Liver (tissue), 9 donors: ENCODE results near the gene FFAR1. TPM values are rescaled to one million over a fixed set of nuclear protein-coding genes. Genes with fewer than 3 reads are reported as not detected.

ENCODE experiments used
- DNase-seq: peaks from one replicate; pipeline ENCODE4 v3.0.0-alpha.2; 2017; ENCODE audit warnings: low spot score
- H3K27ac ChIP-seq, 2 donors: one replicate each; pipeline ENCODE4 v1.7.0; 2013; ENCODE audit warnings: inconsistent platforms in 2 of 2, low read length in 2 of 2, control low read depth in 1 of 2, low read depth in 1 of 2, mild to moderate bottlenecking in 1 of 2
- H3K27me3 ChIP-seq, 4 donors: one replicate each; pipeline versions ENCODE4 v1.6.1 to v1.7.0; 2013; ENCODE audit warnings: low read length in 3 of 4, inconsistent platforms in 1 of 4, mild to moderate bottlenecking in 1 of 4, moderate library complexity in 1 of 4; ENCODE audit not compliant: control insufficient read depth in 4 of 4, insufficient read depth in 4 of 4
- H3K36me3 ChIP-seq, 4 donors: one replicate each; pipeline versions ENCODE4 v1.6.1 to v1.7.0; 2013; ENCODE audit warnings: low read length in 3 of 4, mild to moderate bottlenecking in 3 of 4, low read depth in 1 of 4, moderate library complexity in 1 of 4; ENCODE audit not compliant: control insufficient read depth in 4 of 4, insufficient read depth in 3 of 4
- H3K4me1 ChIP-seq, 4 donors: one replicate each; pipeline versions ENCODE4 v1.6.1 to v1.7.0; 2013; ENCODE audit warnings: low read length in 3 of 4, mild to moderate bottlenecking in 3 of 4, moderate library complexity in 1 of 4; ENCODE audit not compliant: control insufficient read depth in 4 of 4, insufficient read depth in 4 of 4
- H3K4me3 ChIP-seq, 3 donors: one replicate each; pipeline versions ENCODE4 v1.6.1 to v1.7.0; 2013; ENCODE audit warnings: low read length in 3 of 3, control low read depth in 1 of 3, low read depth in 1 of 3, mild to moderate bottlenecking in 1 of 3
- H3K9ac ChIP-seq, 2 donors: one replicate each; pipeline ENCODE4 v1.7.0; 2013; ENCODE audit warnings: low read length in 2 of 2, mild to moderate bottlenecking in 2 of 2, moderate library complexity in 2 of 2, control low read depth in 1 of 2, low read depth in 1 of 2
- H3K9me3 ChIP-seq, 4 donors: one replicate each; pipeline versions ENCODE4 v1.6.1 to v1.7.0; 2013; ENCODE audit warnings: low read length in 3 of 4; ENCODE audit not compliant: control insufficient read depth in 4 of 4
- FOXA1 ChIP-seq: IDR thresholded peaks from 2 replicates; pipeline ENCODE4 v1.6.1; 2016; ENCODE audit warnings: antibody characterized with exemption
- FOXA2 ChIP-seq: IDR thresholded peaks from 2 replicates; pipeline ENCODE4 v1.6.1; 2016; ENCODE audit warnings: antibody characterized with exemption
- GABPA ChIP-seq, 2 donors: IDR thresholded peaks in 1 of 2; conservative IDR thresholded peaks in 1 of 2; 2 replicates each; pipeline ENCODE4 v1.6.1; 2016; ENCODE audit warnings: antibody characterized with exemption in 2 of 2, mild to moderate bottlenecking in 1 of 2, moderate library complexity in 1 of 2
- HNF4A ChIP-seq, 2 donors: conservative IDR thresholded peaks; 2 replicates each; pipeline ENCODE4 v1.6.1; 2016; ENCODE audit warnings: antibody characterized with exemption in 2 of 2, mild to moderate bottlenecking in 2 of 2
- HNF4G ChIP-seq: IDR thresholded peaks from 2 replicates; pipeline ENCODE4 v1.6.1; 2016; ENCODE audit warnings: antibody characterized with exemption
- JUND ChIP-seq, 2 donors: IDR thresholded peaks; 2 replicates each; pipeline ENCODE4 v1.6.1; 2016; ENCODE audit warnings: antibody characterized with exemption in 2 of 2
- NR2F2 ChIP-seq: IDR thresholded peaks from 2 replicates; pipeline ENCODE4 v1.6.1; 2016; ENCODE audit warnings: antibody characterized with exemption
- RAD21 ChIP-seq, 2 donors: IDR thresholded peaks; 2 replicates each; pipeline ENCODE4 v1.6.1; 2016; ENCODE audit warnings: antibody characterized with exemption in 2 of 2, mild to moderate bottlenecking in 2 of 2
- RXRA ChIP-seq, 2 donors: IDR thresholded peaks; 2 replicates each; pipeline ENCODE4 v1.6.1; 2017 to 2018; ENCODE audit warnings: antibody characterized with exemption in 2 of 2, mild to moderate bottlenecking in 1 of 2
- SP1 ChIP-seq: IDR thresholded peaks from 2 replicates; pipeline ENCODE4 v1.6.1; 2018; ENCODE audit warnings: antibody characterized with exemption, mild to moderate bottlenecking
- TAF1 ChIP-seq: conservative IDR thresholded peaks from 2 replicates; pipeline ENCODE4 v1.6.1; 2016; ENCODE audit warnings: antibody characterized with exemption, mild to moderate bottlenecking
- YY1 ChIP-seq: IDR thresholded peaks from 2 replicates; pipeline ENCODE4 v1.6.1; 2016; ENCODE audit warnings: antibody characterized with exemption, mild to moderate bottlenecking
- WGBS: extraction: QIAGEN DNeasy Blood & Tissue Kit; methylation state at CpG from one replicate; pipeline ENCODE4 v1.1.7; 2013; 5-methylcytosine and 5-hydroxymethylcytosine counted together
- polyA plus RNA-seq, 2 donors: library from polyadenylated mRNA; stranded (reverse) in 1 of 2; unstranded in 1 of 2; fragments of 200-250 nt in 1 of 2; fragments of >200 nt in 1 of 2; fragmentation: Nextera tagmentation in 1 of 2; extraction: Ambion mirVana in 1 of 2; gene quantifications; one replicate each; pipeline versions ENCODE4 v1.2.1 to v1.2.3, GENCODE V29; 2013 to 2015
- total RNA-seq, 2 donors: library from RNA; depleted of rRNA; stranded (reverse); fragments of >200 nt; gene quantifications; one replicate each; pipeline ENCODE4 v1.2.3, GENCODE V29; 2014
- TF ChIP-seq, protein P1 (sequence below): IDR thresholded peaks from 2 replicates; pipeline ENCODE4 v1.6.1; 2016; ENCODE audit warnings: antibody characterized with exemption
- TF ChIP-seq, protein P2 (sequence below): fragments of 150-350 bp; IDR thresholded peaks from 2 replicates; pipeline ENCODE4 v1.5.1; 2017; ENCODE audit warnings: improper control_type of control experiment, low read depth, low read length; ENCODE audit not compliant: missing input control
- TF ChIP-seq, protein P3 (sequence below): IDR thresholded peaks from 2 replicates; pipeline ENCODE4 v1.6.1; 2016; ENCODE audit warnings: antibody characterized with exemption
- TF ChIP-seq, protein P4 (sequence below): IDR thresholded peaks from 2 replicates; pipeline ENCODE4 v1.6.1; 2016; ENCODE audit warnings: antibody characterized with exemption
- TF ChIP-seq, protein P5 (sequence below): IDR thresholded peaks from 2 replicates; pipeline ENCODE4 v1.6.1; 2016; ENCODE audit warnings: antibody characterized with exemption, mild to moderate bottlenecking
- donor health status: healthy.
- donor health status: healthy.
- donor health status: healthy.
- donor health status: healthy.
- donor health status: healthy.

Gene FFAR1
- total and polyA plus RNA-seq, 4 donors: not detected

DNA sequence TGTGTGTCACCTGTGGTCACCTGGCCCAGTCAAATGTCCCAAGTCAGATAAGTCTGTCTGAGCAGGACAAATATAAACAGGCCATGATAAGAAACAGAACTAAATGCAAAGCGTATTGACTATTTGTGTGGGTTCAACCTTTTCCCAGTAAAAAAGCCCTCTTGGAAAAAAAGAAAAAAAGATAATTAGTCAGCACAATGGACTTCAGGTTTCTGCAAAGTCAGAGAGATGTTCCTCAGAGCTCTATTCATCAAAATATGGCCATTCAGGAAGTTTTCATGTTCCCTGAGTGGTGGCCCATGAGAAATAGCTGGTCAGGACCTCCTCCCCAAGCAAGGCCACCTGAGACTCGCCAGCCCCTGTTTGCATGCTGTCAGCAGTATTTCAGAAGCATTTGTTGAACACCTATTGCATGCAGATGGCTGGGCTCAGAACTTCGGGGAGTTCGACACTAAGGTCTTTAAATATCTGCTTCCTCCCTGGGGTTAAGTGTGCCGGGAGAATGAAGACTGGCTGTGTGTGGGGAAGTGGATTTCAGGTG, 13.2 kb downstream of the FFAR1 start:
- H3K27ac ChIP-seq: no peak overlapping the region
- H3K36me3 ChIP-seq: no peaks in the 10 kb centered on the region
- H3K4me1 ChIP-seq: peaks cover 0 to 8% (median under 1%) of the 10 kb centered on the region in 4 donors
- H3K9ac ChIP-seq: no peak overlapping the region
- H3K27me3 ChIP-seq: no peaks in the 10 kb centered on the region
- no peaks in the 10 kb centered on the region for H3K9me3 ChIP-seq
- no peak overlapping the region for H3K4me3 ChIP-seq
- no peak for TF ChIP-seq HNF4G
- no peak for TF ChIP-seq GABPA (IDR thresholded peaks at IDR 0.05 in 1 of 2, conservative IDR thresholded peaks at IDR 0.05 in 1 of 2)
- DNase-seq: no peak
- 62% methylated on average over 5 of the region's 5 CpGs for whole genome bisulfite sequencing

DNA sequence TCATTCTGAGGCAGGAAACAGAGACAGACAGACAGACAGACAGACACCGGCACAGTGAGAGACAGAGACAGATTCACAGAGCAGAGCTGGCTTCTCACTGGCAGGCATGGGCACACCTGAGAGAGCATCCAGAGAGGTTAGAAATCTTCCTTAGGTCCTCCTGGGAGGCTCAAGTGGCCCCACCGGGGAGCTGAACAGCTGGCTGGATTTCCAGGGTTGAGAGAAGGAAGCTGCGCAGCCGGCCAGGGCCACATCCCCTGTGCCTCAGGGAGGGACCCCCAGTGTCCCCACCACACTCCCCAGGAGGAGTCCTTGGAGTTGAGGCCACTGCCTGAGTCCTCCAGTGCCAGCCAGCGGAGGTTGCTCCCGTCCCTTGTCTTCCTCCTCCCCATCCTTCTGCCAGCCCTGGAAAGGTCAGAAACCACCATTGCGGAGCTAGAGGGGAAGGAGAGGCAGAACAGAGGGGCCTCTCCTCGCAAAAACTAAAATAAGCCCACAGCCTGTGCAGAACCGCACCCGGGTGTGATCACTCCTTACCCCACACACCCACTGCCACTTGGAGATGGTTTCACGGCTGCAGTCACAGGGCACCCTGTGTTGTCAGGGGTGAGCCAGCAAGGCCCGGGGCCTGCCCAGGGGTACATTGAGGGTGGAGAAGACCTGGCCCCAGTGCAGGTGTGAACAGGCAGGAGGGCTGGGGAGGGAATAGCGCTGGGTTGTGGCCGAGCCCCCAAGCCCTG, 14.7 kb downstream of the FFAR1 start:
- TF ChIP-seq, protein P1, sequence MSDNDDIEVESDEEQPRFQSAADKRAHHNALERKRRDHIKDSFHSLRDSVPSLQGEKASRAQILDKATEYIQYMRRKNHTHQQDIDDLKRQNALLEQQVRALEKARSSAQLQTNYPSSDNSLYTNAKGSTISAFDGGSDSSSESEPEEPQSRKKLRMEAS: no peak
- no peak for DNase-seq
- Histone ChIP-seq H3K36me3 (no peaks in the 10 kb centered on the region), H3K9me3 (no peaks in the 10 kb centered on the region), H3K9ac (no peak overlapping the region), H3K27me3 (no peaks in the 10 kb centered on the region), H3K4me3 (no peak overlapping the region), H3K4me1 (peaks cover 0 to 6% (median 0%) of the 10 kb centered on the region in 4 donors), H3K27ac (no peak overlapping the region)
- 85% methylated on average over 14 of the region's 14 CpGs for WGBS

DNA sequence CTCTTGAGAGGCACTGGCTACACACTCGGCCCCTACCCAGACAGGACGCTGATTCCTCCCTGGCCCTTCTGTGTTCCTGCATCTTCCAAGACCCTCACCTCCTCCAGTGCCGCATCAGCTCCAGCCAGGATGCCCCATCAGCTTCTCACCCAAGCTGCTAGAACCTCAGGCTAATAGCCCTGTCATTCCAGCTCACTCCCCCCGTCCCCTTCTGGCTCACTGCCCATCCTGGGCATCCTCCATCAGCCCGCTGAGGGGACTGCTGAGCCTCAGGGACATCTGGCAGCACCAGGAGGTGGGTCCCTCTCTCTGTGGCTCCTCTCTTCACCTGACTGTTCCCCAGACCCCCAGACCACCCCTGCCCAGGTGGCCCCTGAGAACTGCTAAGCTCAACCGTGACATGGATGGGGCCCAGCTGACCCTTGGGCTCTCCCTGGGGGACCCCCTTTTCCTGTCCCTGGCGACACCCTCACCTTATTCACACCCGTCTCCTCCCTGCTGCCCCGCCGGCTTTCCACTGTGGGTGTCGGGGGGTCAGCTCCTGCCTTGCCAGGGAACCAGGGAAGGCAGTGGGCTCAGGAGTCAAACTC, 15.4 kb downstream of the FFAR1 start:
- no peak overlapping the region for H3K4me3 ChIP-seq
- WGBS: 92% methylated on average over 11 of the region's 11 CpGs
- H3K9me3 ChIP-seq: no peaks in the 10 kb centered on the region
- no peak for TF ChIP-seq RAD21 (IDR thresholded peaks at IDR 0.05)
- TF ChIP-seq YY1: no peak
- TF ChIP-seq FOXA1: no peak
- no peak for TF ChIP-seq JUND (IDR thresholded peaks at IDR 0.05)
- no peak for TF ChIP-seq TAF1
- TF ChIP-seq HNF4A (conservative IDR thresholded peaks at IDR 0.05): no peak
- no peak for TF ChIP-seq FOXA2
- no peak for TF ChIP-seq NR2F2
- no peak for TF ChIP-seq SP1
- TF ChIP-seq RXRA (IDR thresholded peaks at IDR 0.05): no peak
- TF ChIP-seq, protein P2, sequence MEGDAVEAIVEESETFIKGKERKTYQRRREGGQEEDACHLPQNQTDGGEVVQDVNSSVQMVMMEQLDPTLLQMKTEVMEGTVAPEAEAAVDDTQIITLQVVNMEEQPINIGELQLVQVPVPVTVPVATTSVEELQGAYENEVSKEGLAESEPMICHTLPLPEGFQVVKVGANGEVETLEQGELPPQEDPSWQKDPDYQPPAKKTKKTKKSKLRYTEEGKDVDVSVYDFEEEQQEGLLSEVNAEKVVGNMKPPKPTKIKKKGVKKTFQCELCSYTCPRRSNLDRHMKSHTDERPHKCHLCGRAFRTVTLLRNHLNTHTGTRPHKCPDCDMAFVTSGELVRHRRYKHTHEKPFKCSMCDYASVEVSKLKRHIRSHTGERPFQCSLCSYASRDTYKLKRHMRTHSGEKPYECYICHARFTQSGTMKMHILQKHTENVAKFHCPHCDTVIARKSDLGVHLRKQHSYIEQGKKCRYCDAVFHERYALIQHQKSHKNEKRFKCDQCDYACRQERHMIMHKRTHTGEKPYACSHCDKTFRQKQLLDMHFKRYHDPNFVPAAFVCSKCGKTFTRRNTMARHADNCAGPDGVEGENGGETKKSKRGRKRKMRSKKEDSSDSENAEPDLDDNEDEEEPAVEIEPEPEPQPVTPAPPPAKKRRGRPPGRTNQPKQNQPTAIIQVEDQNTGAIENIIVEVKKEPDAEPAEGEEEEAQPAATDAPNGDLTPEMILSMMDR: no peak
- TF ChIP-seq, protein P3, sequence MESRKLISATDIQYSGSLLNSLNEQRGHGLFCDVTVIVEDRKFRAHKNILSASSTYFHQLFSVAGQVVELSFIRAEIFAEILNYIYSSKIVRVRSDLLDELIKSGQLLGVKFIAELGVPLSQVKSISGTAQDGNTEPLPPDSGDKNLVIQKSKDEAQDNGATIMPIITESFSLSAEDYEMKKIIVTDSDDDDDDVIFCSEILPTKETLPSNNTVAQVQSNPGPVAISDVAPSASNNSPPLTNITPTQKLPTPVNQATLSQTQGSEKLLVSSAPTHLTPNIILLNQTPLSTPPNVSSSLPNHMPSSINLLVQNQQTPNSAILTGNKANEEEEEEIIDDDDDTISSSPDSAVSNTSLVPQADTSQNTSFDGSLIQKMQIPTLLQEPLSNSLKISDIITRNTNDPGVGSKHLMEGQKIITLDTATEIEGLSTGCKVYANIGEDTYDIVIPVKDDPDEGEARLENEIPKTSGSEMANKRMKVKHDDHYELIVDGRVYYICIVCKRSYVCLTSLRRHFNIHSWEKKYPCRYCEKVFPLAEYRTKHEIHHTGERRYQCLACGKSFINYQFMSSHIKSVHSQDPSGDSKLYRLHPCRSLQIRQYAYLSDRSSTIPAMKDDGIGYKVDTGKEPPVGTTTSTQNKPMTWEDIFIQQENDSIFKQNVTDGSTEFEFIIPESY: no peak
- TF ChIP-seq, protein P4, sequence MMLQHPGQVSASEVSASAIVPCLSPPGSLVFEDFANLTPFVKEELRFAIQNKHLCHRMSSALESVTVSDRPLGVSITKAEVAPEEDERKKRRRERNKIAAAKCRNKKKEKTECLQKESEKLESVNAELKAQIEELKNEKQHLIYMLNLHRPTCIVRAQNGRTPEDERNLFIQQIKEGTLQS: no peak
- TF ChIP-seq, protein P5, sequence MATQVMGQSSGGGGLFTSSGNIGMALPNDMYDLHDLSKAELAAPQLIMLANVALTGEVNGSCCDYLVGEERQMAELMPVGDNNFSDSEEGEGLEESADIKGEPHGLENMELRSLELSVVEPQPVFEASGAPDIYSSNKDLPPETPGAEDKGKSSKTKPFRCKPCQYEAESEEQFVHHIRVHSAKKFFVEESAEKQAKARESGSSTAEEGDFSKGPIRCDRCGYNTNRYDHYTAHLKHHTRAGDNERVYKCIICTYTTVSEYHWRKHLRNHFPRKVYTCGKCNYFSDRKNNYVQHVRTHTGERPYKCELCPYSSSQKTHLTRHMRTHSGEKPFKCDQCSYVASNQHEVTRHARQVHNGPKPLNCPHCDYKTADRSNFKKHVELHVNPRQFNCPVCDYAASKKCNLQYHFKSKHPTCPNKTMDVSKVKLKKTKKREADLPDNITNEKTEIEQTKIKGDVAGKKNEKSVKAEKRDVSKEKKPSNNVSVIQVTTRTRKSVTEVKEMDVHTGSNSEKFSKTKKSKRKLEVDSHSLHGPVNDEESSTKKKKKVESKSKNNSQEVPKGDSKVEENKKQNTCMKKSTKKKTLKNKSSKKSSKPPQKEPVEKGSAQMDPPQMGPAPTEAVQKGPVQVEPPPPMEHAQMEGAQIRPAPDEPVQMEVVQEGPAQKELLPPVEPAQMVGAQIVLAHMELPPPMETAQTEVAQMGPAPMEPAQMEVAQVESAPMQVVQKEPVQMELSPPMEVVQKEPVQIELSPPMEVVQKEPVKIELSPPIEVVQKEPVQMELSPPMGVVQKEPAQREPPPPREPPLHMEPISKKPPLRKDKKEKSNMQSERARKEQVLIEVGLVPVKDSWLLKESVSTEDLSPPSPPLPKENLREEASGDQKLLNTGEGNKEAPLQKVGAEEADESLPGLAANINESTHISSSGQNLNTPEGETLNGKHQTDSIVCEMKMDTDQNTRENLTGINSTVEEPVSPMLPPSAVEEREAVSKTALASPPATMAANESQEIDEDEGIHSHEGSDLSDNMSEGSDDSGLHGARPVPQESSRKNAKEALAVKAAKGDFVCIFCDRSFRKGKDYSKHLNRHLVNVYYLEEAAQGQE: no peak
- TF ChIP-seq, protein P1: no peak
- TF ChIP-seq GABPA (IDR thresholded peaks at IDR 0.05 in 1 of 2, conservative IDR thresholded peaks at IDR 0.05 in 1 of 2): no peak
- H3K9ac ChIP-seq: no peak overlapping the region
- H3K36me3 ChIP-seq: no peaks in the 10 kb centered on the region
- peaks cover 0 to 4% (median 0%) of the 10 kb centered on the region in 4 donors for H3K4me1 ChIP-seq
- DNase-seq: no peak
- no peaks in the 10 kb centered on the region for H3K27me3 ChIP-seq
- H3K27ac ChIP-seq: no peak overlapping the region
